GM18508 (cell line): ENCODE measurements around the gene MEAK7.

ENCODE experiments used
- ATAC-seq: cut with Tn5 transposase; IDR thresholded peaks from one replicate; pipeline ENCODE4 v1.9.1; 2021; ENCODE audit warnings: moderate number of reproducible peaks; ENCODE audit not compliant: insufficient read depth, unreplicated experiment

The MEAK7 gene

GRCh38 chr16:84497418-84498222, 6.8 kb downstream of the MEAK7 start:
- no peak for ATAC-seq

- ATAC-seq = no peak
These were observed 7.5 kb downstream of the MEAK7 start for GRCh38 chr16:84496991-84497390.

- ATAC-seq = no peak
These were observed 9.0 kb downstream of the MEAK7 start for GRCh38 chr16:84495506-84495905.

GRCh38 chr16:84489131-84489530, 15.3 kb downstream of the MEAK7 start:
- no peak for ATAC-seq

- ATAC-seq = no peak
These were observed 17.1 kb downstream of the MEAK7 start for GRCh38 chr16:84487358-84487757.

GRCh38 chr16:84486551-84487235, 17.8 kb downstream of the MEAK7 start:
- no peak for ATAC-seq

GRCh38 chr16:84486126-84486525, 18.3 kb downstream of the MEAK7 start:
- no peak for ATAC-seq

GRCh38 chr16:84485255-84486010, 19.0 kb downstream of the MEAK7 start:
- no peak for ATAC-seq

- ATAC-seq = no peak
These were observed 19.7 kb downstream of the MEAK7 start for GRCh38 chr16:84484579-84485254.

- no peak for ATAC-seq
These were observed 20.4 kb downstream of the MEAK7 start for GRCh38 chr16:84483882-84484565.

GRCh38 chr16:84482951-84483881, 21.2 kb downstream of the MEAK7 start:
- ATAC-seq = no peak

- ATAC-seq = no peak
These were observed 22.2 kb downstream of the MEAK7 start for GRCh38 chr16:84482001-84482891.

- ATAC-seq = no peak
These were observed 23.3 kb downstream of the MEAK7 start for GRCh38 chr16:84481051-84481735.

- no peak for ATAC-seq
These were observed 24.6 kb downstream of the MEAK7 start for GRCh38 chr16:84479716-84480450.

GRCh38 chr16:84478172-84478947, 26.1 kb downstream of the MEAK7 start:
- ATAC-seq = no peak

GRCh38 chr16:84477661-84478060, 26.8 kb downstream of the MEAK7 start:
- ATAC-seq = no peak
